DMS 273 (cell line): ENCODE measurements around the gene THAP11.
A peak's percentile ranks its signal among the peaks of the same experiment; 100 is the strongest.

Experiments
- DNase-seq: peaks from one replicate; lab custom pipeline; 2025; ENCODE audit not compliant: unreplicated experiment; lab: John Stamatoyannopoulos, UW

THAP11 gene

GRCh38 chr16:67841816-67842508 lies at the start of gene THAP11:
Gene THAP11, plus strand, starts transcription at chr16:67842320. Its CDS starts 235 bp downstream, at chr16:67842555.
- peak; percentile 99 for DNase-seq

DNA sequence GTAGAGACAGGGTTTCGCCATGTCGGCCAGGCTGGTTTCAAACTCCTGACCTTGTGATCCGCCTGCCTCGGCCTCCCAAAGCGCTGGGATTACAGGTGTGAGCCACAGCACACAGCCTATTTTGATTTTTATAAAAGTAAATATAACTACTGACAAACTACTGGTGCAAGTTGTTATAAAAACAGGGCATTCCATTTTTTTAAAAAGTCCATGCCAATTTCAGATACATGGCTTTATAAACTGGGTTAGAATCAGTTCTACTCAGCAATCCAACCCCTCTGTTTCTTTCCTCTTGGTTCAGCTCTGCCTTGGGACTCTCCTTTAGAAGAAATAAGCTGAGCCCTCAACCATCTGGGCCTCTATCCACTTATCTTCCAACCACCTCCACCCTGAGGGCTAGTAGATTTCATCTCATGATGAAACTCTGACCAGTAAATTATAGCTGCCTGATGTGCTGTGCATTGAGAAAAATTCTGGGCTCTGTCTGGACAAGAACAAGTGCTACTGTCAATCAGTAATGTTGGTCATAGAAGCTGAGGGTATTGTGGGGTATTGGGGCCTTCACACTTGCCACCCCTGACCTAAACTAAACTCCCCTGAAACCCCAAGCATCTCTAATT lies 45.9 kb upstream of the THAP11 start:
- no peak for DNase-seq

- no peak for DNase-seq
These were observed 41.7 kb upstream of the THAP11 start for GRCh38 chr16:67800338-67800926.

DNA sequence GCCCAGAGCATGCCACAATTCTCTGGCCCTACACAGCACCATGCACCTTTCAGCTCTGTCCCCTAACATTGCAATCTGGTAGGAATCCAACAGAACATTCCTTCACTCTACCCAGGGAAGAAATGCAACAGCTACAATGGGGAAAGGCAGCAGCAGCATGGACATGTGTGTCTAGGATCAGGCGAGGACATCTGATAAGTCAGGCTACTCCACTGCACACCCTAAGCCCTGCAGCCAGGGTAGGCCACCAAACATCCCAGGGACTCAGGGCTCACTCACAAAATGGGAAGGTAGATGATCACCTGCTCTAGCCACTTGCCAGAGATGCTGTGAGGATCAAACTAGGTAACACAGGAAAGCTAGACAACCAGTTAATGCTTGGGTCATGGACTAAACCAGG lies 40.9 kb upstream of the THAP11 start:
- no peak for DNase-seq

DNA sequence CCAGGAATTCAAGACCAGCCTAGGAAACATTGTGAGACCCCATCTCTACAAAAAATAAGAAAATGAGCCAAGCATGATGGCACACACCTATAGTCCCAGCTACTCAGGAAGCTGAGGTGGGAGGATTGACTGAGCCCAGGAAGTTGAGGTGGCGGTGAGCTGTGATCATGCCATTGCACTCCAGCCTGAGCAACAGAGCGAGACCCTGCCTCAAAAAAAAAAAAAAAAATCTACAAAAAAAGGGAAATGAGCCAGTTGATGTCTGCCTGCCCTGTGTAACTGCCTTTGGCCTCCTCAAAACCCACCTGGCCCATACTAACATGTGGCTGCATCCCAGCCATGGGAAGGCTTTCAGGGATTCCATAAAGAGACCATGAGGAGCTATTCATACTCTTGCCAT lies 40.2 kb upstream of the THAP11 start:
- DNase-seq, result no peak

DNA sequence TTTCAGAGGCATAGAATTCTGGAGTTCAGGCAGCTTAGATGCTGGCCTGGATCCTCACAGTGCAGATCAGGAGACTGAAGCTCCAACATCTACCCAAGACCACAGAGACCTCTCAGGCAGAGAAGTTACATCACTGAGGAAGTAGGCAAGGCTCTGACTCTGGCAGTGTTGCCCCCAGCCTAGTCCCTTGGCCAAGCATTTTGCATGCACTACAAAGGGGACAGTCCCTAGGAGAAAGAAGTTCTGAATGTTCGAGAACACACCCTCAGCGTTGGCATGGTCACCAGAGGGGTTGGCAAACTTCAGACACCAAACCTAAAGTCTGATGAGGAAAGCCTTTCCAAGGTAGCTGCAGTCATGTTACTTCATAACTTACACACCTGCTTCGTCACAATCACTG lies 38.2 kb upstream of the THAP11 start:
- no peak for DNase-seq

GRCh38 chr16:67804853-67805542 lies 37.1 kb upstream of the THAP11 start:
- DNase-seq, result no peak

GRCh38 chr16:67805718-67806427 lies 36.2 kb upstream of the THAP11 start:
- DNase-seq, result peak; percentile 55

GRCh38 chr16:67806428-67807147 lies 35.5 kb upstream of the THAP11 start, which contains the start of the genes RANBP10 and TSNAXIP1:
Gene RANBP10, minus strand, starts transcription at chr16:67806560. Its CDS starts 24 bp downstream, at chr16:67806536.
Gene TSNAXIP1, plus strand, starts transcription at chr16:67806889. Its CDS starts 261 bp downstream, at chr16:67807150.
- DNase-seq, result peak; percentile 99

DNA sequence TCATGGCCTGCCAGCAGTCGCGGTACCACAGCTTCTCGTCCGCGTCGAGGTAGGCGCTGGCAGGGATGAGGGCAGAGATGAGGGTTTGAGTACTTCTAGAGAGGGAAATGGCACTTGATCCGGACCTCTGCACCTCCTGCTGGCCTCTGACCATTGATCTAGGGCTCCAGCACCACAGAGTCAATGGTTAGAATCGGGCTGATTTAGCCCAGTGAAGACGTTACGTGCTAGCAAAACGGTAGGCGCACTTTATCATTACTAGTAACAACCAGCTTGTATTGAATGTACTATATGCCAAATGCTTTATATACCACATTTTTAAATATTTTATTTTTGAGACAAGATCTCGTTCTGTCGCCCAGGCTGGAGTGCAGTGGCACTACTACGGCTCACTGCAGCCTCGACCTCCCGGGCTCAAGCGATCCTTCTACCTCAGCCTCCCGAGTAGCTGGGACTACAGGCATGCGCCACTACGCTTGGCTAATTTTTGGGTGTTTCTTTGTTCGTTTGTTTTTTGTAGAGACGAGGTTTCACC lies 34.9 kb upstream of the THAP11 start:
- DNase-seq, result no peak

GRCh38 chr16:67811899-67812298 lies 30.2 kb upstream of the THAP11 start:
- no peak for DNase-seq

GRCh38 chr16:67814567-67814966 lies 27.6 kb upstream of the THAP11 start:
- DNase-seq, result no peak

DNA sequence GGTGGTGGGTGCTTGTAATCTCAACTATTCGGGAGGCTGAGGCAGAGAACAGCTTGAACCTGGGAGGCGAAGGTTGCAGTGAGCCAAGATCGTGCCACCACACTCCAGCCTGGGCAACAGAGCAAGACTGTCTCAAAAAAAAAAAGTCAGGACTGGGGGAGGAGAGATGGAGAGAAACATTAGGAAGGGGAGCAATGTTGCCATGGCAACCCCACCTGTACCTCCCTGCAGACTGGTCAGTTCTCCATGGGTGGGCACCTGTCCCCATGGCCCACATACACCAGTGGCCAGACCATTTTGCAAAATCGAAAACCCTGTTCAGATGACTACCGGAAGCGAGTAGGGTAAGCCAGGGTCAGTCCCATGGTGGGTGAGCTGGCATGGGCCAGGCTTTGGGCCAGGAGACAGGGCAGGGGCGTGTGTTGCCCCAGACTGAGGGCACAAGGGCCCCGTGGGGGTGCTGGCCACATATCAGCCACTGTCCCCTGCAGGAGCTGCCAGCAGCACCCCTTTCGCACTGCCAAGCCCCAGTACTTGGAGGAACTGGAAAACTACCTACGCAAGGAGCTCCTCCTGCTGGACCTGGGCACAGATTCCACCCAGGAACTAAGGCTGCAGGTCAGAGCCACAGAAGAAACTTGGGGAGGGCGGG lies 21.4 kb upstream of the THAP11 start:
- DNase-seq, result no peak

DNA sequence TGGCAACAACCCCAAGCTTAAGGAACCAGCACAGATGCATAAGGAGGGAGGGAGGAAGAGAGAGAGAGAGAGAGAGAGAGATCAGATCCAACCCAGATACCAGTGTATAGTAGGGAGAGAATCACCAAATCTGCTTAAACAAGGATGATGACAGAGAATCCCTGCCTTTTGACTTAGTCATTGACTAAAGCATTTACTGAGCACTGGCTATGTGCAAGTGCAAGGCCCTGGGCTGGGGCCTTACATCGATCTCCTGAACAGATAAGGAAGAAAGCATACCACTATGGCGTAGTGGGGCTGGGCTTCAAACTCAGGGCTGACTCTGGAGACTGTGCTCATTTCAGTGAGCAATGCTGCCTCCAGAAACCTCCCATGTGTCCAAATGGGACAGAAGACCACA lies 19.6 kb upstream of the THAP11 start:
- no peak for DNase-seq

- DNase-seq, result no peak
These were observed 17.0 kb upstream of the THAP11 start for GRCh38 chr16:67825119-67825518.

DNA sequence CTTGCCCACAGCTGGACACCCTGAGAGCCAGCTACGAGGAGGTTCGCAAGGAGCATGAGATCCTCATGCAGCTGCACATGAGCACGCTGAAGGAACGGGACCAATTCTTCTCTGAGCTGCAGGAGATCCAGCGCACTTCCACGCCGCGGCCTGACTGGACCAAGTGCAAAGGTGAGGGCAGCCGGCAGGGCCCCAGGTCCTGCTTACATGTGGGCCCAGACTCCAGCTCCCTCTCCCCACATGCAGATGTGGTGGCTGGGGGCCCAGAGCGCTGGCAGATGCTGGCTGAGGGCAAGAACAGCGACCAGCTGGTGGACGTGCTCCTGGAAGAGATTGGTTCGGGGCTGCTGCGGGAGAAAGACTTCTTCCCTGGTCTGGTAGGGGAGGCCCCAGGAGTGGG lies 16.2 kb upstream of the THAP11 start:
- no peak for DNase-seq

DNA sequence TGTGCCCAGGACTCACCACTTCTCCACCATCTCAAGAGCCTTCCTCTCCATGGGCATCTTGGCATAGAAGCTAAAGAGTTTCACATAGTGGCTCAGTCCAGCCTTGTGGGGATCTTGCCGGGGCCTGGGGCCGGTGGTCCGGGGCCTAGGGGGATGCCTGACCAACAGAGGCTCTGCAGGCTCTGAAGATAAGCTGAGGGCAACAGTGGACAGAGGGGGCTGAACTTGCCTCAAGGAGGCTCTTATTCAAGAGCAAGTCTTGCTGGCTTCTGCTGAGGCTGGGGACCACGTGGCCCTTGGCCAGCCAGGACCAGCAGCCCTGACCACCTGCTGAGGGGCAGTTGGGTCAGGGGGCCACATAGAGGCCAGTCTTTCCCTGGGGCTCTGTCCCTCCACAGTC lies 13.5 kb upstream of the THAP11 start:
- no peak for DNase-seq

- peak; percentile 51 for DNase-seq
These were observed 9.1 kb upstream of the THAP11 start for GRCh38 chr16:67833030-67833414.

DNA sequence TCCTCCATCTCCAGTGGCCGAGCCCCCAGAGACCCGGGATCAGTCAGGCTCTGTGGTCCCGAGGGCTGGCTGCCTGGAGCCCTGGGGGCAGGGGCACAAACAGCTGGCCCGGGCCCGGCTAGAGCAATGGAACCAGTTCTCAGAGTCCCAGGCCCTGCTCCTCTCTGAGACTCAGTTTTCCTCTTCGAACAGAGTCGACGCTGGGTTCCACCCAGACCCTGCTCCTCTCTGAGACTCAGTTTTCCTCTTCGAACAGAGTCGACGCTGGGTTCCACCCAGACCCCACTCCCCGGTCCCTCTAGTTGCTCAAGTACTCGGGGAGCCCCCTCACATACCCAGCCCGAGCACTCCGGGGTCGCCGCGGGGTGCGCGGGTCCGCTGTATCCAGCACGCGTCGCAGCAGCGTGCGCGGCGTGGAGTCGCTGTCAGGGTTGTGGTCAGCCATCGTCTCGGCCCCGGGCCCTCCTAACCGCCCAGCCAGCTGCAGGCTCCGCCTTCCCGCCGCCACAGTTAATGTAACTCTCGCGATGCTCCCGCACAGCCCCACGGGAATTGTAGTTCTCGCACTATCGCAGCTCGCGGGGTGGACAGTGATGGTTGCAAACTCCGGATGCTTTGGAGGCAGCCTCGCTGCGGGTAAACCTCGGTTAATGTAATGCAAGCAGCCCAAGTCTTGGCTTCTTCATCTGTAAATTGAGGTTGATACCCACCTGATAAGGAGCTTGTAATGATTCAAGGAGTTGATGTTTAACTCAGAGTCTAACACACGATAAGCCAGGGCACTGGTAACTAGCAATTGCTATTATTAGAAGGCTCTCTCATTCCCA lies 8.5 kb upstream of the THAP11 start:
- peak; percentile 97 for DNase-seq
